Measurements from ENCODE around the gene CDK14.

DNA sequence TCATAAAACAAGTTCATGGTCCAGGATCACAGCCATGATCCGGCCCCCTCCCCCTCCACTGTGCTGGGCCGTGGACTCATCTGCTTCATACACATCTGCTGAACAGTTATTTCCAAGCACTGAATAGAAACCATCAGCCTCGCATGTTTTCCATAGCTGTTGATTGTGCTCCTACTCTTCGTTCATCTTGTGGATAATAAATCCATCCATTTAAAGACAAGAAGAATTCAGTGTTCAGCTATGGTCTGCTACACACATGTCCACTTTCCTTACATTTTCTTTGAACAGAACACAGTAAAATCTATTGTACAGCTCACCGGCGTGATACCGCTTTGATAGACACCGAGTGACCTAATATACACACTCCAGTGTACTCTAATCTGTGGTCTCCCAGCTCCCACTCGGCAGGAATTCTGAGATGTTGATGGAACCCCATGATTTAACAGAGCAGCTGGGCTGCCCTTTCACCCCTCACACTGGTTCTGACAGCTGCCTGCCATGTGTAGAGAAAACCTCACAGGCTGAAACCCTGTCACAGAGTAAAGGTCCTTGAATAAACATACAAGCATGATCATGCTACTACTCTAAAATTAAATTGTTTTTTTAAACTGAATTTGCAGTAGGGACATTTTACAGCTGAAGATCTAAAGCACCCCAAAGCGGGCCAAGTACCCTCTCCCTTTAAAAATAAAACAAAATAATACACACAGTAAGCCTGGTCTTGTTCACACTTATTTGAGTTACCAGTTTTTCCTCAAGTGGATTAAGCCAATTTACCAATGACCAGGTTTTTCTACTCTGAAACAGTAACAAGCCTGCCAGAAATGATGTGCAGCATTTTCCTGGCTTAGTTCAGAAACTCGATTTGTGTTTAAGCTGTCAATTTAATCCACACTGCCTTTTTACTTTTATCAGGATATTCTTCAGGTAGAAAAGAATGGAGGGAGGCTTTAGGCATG is 573.0 kb downstream of the CDK14 start:
- TF ChIP-seq CTCF (IDR thresholded peaks at IDR 0.05) (no peak), POLR2A (IDR thresholded peaks at IDR 0.05) (no peak)
